Measurements from ENCODE around the gene OR52N1. TPM values are rescaled to one million over a fixed set of nuclear protein-coding genes. Genes with fewer than 3 reads are reported as not detected.

OR52N1 gene
- total RNA-seq, 1 donor from 2014 or later = not detected

DNA sequence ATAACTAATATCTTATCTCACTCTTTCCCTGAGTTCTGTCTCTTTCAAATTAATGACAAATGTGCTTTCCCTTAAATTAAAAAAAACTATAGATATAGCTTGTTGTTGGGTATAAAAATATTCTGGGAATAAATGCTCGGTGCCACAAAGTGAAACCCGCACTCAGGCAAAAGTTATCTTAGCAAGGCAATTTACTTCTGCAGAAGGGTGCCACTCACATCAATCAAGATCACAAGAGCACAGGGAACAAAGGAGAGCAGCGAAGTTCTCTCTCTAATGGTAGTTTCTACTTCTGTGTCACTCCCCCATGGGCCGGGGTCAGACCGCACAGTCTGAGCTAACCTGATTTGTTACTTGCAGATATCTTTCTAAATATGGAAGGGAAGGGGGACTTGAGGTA, 12.9 kb upstream of the OR52N1 start:
- Histone ChIP-seq H3K4me1 (no peaks in the 10 kb centered on the region), H3K27me3 (no peaks in the 10 kb centered on the region), H3K36me3 (no peaks in the 10 kb centered on the region), H3K9me3 (no peaks in the 10 kb centered on the region), H3K27ac (no peak overlapping the region), H3K4me3 (no peak overlapping the region)
- TF ChIP-seq, protein P1, sequence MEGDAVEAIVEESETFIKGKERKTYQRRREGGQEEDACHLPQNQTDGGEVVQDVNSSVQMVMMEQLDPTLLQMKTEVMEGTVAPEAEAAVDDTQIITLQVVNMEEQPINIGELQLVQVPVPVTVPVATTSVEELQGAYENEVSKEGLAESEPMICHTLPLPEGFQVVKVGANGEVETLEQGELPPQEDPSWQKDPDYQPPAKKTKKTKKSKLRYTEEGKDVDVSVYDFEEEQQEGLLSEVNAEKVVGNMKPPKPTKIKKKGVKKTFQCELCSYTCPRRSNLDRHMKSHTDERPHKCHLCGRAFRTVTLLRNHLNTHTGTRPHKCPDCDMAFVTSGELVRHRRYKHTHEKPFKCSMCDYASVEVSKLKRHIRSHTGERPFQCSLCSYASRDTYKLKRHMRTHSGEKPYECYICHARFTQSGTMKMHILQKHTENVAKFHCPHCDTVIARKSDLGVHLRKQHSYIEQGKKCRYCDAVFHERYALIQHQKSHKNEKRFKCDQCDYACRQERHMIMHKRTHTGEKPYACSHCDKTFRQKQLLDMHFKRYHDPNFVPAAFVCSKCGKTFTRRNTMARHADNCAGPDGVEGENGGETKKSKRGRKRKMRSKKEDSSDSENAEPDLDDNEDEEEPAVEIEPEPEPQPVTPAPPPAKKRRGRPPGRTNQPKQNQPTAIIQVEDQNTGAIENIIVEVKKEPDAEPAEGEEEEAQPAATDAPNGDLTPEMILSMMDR (IDR thresholded peaks at IDR 0.05) = no peak
- no peak for DNase-seq (ENCODE audit: low spot score in 2 of 2)
- intact Hi-C loops (cut with DNase I) = no loop called here

DNA sequence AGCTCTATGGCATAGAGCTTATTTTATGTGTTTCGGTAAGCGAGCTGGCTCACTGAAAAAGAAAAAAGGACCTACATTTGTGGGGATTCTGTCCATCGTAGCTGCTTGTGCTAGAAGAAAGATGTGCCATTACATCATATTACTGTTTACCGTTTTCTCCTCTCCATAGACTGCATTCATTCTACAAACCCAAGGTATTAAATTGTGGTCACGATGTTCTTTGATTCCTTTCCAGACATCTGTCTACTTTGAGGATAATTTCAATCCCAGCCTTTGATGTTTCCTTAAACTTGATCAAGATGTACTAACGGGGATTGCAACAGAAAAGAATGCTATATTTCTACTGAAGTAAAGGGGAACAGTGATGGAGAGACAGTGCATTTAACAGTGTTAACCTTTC, 5.5 kb upstream of the OR52N1 start:
- no peaks in the 10 kb centered on the region for H3K27me3 ChIP-seq
- H3K27ac ChIP-seq = no peak overlapping the region
- no peak for DNase-seq (ENCODE audit: low spot score in 2 of 2)
- H3K36me3 ChIP-seq = no peaks in the 10 kb centered on the region
- H3K4me1 ChIP-seq = no peaks in the 10 kb centered on the region
- no peak overlapping the region for H3K4me3 ChIP-seq
- intact Hi-C loops (cut with DNase I) = no loop called here
- no peaks in the 10 kb centered on the region for H3K9me3 ChIP-seq
- TF ChIP-seq, protein P1 (IDR thresholded peaks at IDR 0.05) = no peak

DNA sequence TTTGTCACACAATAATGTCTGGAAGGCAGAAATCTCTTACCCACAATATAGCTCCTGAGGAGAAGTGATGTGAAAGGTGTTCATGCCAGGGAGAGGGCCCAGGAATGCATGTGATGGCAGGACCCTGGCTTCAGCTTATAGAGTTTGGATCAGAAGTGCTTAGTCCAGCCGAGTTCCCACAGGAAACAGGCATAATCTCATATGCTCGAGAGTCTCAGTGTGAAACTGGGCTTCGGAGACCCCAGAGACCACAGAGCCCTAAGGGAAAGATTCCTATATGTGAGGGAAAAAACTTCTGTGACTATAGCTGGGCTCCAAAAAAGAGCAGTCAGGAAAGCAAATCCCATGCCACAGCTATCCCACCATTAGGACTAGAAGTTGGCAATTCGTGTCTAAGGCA, 7.8 kb downstream of the OR52N1 start, which contains the start of gene OR52N5:
TSS of gene OR52N5 (minus strand) at position 101 of the 400 bp plus-strand sequence. CDS start 4,721 bp downstream, outside the sequence.
- Histone ChIP-seq H3K27me3 (no peaks in the 10 kb centered on the region), H3K36me3 (no peaks in the 10 kb centered on the region), H3K4me1 (no peaks in the 10 kb centered on the region), H3K9me3 (no peaks in the 10 kb centered on the region), H3K27ac (no peak within 1 kb of the TSS), H3K4me3 (no peak within 1 kb of the TSS)
- DNase-seq (ENCODE audit: low spot score in 2 of 2) = no peak
- TF ChIP-seq, protein P1 (IDR thresholded peaks at IDR 0.05) = no peak
- intact Hi-C loops (cut with DNase I) = no loop called here

DNA sequence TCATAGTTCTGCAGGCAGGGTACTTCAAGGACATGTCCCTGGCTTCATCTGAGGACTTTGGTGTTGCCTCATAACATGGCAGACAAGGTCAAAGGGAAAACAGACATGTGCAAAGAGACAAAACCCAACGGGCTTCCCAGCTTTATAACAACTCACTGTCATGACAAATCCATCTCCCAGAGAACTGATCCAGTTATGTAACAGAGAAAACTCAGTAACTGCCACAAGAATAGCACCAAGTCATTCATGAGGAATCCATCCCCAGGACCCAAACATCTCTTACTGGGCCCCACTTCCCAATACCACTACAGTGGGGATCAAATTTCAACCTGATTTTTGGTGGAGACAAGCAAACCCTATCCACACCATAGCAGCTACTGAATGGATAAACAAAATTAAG, 24.0 kb downstream of the OR52N1 start:
- Histone ChIP-seq H3K9me3 (no peaks in the 10 kb centered on the region), H3K27ac (no peak overlapping the region), H3K36me3 (no peaks in the 10 kb centered on the region), H3K27me3 (no peaks in the 10 kb centered on the region), H3K4me1 (no peaks in the 10 kb centered on the region), H3K4me3 (no peak overlapping the region)
- intact Hi-C loops (cut with DNase I) = no loop called here
- TF ChIP-seq, protein P1 (IDR thresholded peaks at IDR 0.05) = no peak
- no peak for DNase-seq (ENCODE audit: low spot score in 2 of 2)

DNA sequence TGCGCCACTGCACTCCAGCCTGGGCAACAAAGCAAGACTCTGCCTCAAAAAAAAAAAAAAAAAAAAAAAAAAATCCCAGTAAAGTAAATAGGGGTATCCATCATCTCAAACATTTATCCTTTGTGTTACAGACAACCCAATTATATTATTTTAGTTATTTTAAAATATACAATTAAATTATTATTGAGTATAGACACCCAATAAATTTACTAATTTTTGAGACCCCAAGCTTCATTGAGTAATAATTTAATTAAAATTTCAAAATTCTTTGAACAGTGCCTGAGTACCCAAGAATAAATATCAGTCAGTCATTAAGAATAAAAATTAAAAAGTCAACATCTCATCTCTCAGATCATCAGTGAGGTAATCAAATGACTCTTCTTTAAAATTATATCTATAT, 37.1 kb downstream of the OR52N1 start, which contains the start of gene OR52N4:
TSS of gene OR52N4 (plus strand) at position 301 of the 400 bp plus-strand sequence. CDS start 498 bp downstream, outside the sequence.
- intact Hi-C loops (cut with DNase I) = no loop called here
- DNase-seq (ENCODE audit: low spot score in 2 of 2) = no peak

More for the DNA sequence above, 37.1 kb downstream of the OR52N1 start, which contains the start of gene OR52N4:
- Histone ChIP-seq H3K27me3 (no peaks in the 10 kb centered on the region), H3K27ac (no peak within 1 kb of the TSS), H3K36me3 (no peaks in the 10 kb centered on the region), H3K9me3 (no peaks in the 10 kb centered on the region), H3K4me1 (no peaks in the 10 kb centered on the region), H3K4me3 (no peak within 1 kb of the TSS)
- TF ChIP-seq, protein P1 (IDR thresholded peaks at IDR 0.05) = no peak
